GM19023 (cell line): ENCODE results near the gene RBMS1.
"Not testable (repeated sequence)": the region's sequence is repeated elsewhere in the genome, so short reads cannot be mapped to it uniquely, and the experiment has no call there.

Source experiments
- ATAC-seq: cut with Tn5 transposase; IDR thresholded peaks from one replicate; pipeline ENCODE4 v1.9.1; 2021; ENCODE audit warnings: mild to moderate bottlenecking, moderate library complexity; ENCODE audit not compliant: unreplicated experiment

Gene RBMS1

DNA sequence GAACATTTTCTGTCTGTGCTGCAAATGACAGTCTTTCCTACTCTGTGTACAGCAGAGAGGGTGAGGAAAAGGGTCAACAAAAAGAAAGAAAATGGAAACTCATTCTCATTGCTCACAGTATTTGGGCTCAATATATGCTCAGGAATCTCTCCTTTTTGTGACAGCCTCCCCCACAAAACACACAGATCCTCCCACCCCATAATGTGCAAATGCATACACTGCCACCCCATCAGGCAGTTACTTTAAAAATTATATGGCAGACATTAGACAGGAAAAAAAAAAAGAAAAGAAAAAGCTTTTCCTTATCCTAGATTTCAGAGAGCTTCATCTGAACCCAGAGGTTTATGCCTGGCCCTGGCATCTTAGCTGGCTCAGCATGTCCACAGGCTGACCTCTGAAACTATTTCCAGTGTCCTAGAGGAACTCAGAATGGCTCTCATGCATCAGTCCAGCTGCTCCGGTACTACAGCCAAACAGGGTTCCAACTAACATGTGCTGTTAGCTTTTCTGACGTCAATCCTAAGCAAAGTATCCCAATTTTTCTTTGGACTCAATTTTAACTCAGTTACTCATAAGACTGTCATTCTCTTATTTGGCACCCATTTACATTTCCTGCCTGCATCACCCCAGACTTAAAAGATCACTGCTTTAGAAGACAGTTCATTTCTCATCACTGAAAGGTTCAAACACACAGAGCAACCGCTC is 105.9 kb downstream of the RBMS1 start:
- ATAC-seq = no peak

GRCh38 chr2:160384791-160385190 is 108.8 kb downstream of the RBMS1 start:
- no peak for ATAC-seq

GRCh38 chr2:160381425-160381951 is 112.1 kb downstream of the RBMS1 start:
- ATAC-seq = no peak

DNA sequence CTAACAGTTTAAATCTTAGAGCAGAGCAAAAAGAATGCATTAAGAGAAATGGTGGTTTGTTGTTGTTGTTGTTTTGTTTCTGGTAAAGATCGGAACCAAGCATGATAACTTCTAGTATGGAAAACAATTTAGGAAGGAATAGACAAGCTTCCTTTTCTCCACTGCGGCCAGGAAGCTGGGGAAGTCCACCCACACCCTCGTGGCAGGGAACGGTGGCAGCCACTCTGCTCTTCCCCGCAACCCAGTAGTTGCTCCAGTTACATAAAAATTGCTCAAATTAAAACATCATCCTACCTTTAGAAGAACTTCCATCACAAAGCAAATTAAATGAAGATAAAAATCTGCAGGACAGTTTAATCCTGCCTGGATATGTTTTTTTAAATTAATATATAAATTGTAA is 113.0 kb downstream of the RBMS1 start:
- ATAC-seq = no peak

GRCh38 chr2:160380000-160380570 is 113.5 kb downstream of the RBMS1 start:
- no peak for ATAC-seq

GRCh38 chr2:160379399-160379798 is 114.2 kb downstream of the RBMS1 start:
- ATAC-seq = no peak

DNA sequence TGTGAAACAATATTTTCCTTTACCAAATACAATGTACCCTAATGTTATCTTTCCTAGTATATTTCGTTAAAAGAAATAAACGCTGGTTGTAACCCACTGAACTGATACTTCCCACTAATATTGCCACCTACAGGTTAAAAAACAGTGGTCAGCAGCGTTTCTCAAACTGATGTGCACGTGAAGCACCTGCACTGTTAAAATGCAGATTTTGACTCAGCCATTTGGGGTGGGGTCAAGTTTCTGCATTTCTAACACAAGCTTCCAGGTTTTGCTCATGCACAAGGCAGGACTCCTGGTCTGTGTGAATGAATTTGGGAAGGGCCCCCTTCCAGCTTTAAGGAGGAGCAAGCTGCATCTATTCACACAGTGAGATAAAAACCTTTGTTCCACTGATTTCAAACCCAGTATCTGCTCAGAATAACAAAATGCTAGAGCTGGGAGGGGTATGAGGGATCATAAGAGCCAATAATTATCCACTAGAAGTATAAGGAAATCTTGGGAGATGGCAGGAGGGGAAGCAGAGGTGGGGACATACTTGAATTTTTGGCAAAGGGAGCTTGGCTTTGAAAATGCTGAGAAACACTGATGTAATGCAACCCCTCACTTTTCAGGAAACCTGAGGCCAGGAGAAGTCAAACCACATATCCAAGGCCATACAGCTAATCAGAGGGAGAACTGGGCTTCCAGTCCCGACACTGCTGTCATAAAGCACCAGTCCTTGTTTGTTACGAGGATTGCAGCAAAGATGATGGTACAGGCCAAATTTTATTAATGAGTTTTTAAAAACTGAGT is 116.2 kb downstream of the RBMS1 start:
- no peak for ATAC-seq

GRCh38 chr2:160376576-160376975 is 117.0 kb downstream of the RBMS1 start:
- ATAC-seq = no peak

GRCh38 chr2:160375802-160376469 is 117.7 kb downstream of the RBMS1 start:
- no peak for ATAC-seq

- no peak for ATAC-seq
Measured at GRCh38 chr2:160375037-160375436, 118.6 kb downstream of the RBMS1 start.

GRCh38 chr2:160373666-160374065 is 119.9 kb downstream of the RBMS1 start:
- ATAC-seq = no peak

GRCh38 chr2:160373263-160373662 is 120.3 kb downstream of the RBMS1 start:
- no peak for ATAC-seq

GRCh38 chr2:160372585-160372984 is 121.0 kb downstream of the RBMS1 start:
- ATAC-seq = no peak

- no peak for ATAC-seq
Measured at GRCh38 chr2:160372010-160372356, 121.6 kb downstream of the RBMS1 start.

DNA sequence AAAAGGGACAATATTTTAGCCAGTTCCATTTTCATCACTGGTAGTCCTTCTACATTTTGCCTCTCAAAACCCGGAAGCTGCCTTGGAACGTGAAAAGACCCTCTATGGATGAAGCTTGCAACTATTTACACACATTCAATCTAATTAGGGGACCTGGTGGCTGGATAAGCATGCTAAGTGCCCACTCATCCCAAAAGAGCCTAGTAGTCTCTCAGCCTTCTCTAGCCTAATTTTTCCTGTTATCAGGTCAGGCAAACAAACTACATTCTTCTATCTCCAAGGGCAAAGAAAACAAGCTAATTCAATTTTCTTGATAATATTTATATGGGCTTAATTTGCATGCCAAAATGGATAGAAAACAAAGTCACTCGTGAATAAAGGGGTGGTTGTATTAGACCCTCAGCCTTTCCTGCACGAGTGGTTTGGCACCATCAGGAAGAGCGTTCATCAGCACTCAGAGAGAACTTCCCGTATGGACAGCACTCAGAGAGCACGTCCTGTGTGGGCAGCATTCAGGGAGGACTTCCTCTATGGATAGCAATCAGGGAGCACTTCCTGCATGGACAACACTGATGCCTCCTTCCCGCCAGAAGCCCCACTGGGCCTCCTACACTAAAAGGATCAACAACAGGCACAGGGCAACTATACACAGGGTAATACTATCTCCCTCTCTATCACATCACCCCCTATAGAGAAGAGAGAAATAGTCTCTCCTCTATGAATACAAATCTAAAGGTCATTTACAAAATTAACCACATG is 122.2 kb downstream of the RBMS1 start:
- no peak for ATAC-seq

DNA sequence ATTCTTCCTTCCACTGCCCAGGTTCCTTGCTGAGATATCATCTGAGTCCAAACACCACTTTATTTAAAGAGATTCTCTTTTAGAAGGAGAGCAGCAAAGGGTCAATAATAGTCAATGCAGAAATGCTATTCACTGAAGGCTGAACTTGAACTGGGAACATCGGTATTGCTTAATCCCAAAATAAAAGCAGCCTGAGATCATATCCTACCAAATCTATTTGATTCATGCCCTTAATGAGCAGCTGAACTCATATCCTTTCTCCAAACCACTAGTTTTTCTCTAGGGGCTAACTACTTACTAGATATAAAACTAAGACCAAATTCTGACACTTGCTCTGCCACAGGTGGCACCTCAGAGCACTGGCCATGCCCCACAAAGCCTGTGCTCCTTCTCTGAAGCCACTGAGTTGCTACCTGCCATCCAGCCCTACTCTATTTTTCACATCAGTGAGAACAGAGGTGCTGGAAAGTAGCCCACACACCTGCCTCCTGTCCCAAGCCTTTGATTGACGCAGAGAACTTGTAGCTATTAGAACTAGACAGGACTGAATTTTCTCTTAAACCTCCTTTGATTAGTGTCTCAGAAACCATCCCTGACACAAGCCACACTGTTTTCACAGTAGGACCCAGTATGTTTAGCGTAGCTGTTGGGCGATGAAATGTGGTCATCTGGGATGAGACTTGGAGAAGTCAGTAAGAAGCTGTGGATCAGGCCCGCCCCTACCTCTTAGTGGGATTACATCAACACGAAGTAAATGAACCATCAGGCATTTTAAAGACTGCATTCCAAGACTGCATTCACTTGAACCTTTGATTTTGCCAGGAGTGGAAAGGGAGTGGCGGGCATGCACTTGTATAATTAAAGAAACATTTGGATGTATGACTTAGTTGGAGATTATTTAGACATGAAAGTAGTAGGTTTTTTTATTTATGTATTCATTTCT is 124.3 kb downstream of the RBMS1 start:
- no peak for ATAC-seq

- ATAC-seq = no peak
Measured at GRCh38 chr2:160367887-160368286, 125.7 kb downstream of the RBMS1 start.

GRCh38 chr2:160367139-160367538 is 126.5 kb downstream of the RBMS1 start:
- not testable (repeated sequence) for ATAC-seq

GRCh38 chr2:160366474-160366873 is 127.1 kb downstream of the RBMS1 start:
- ATAC-seq = no peak
